Activated CD4-positive, alpha-beta T cell treated with anti-CD3 and anti-CD28 coated beads for 36 hours (primary cell): ENCODE data around the gene DUSP1. TPM values are rescaled to one million over a fixed set of nuclear protein-coding genes. Genes with fewer than 3 reads are reported as not detected.

ENCODE experiments used
- total RNA-seq, 2 experiments: library from RNA; stranded (reverse); gene quantifications; one replicate each; pipeline ENCODE4 v1.2.3, GENCODE V29; 2021

DUSP1 gene
- total RNA-seq, 2 experiments from 2014 or later, result 6.7 to 7.4 TPM

Other genes with a start within 250 kb of the DUSP1 start
- under 1 TPM; 0.16 to 0.19 TPM for gene NEURL1B, start 129.9 kb downstream of the DUSP1 start, total RNA-seq
- gene ERGIC1, start 63.1 kb upstream of the DUSP1 start, total RNA-seq, result 10 to 100 TPM; 40.3 to 50.0 TPM
- 10 to 100 TPM; 62.8 to 72.6 TPM for gene RPL26L1, start 188.2 kb upstream of the DUSP1 start, total RNA-seq
- gene ATP6V0E1, start 212.6 kb upstream of the DUSP1 start, total RNA-seq, result 100 to 1,000 TPM; 102 to 109 TPM